Raji (cell line): Measurements from ENCODE around the gene TNFRSF18.

ENCODE experiments used
- POLR2A ChIP-seq: IDR thresholded peaks from 2 replicates; pipeline ENCODE4 v1.6.1; 2011; ENCODE audit warnings: low read depth, low read length, control low read depth; ENCODE audit not compliant: insufficient read depth

Gene TNFRSF18, protein sequence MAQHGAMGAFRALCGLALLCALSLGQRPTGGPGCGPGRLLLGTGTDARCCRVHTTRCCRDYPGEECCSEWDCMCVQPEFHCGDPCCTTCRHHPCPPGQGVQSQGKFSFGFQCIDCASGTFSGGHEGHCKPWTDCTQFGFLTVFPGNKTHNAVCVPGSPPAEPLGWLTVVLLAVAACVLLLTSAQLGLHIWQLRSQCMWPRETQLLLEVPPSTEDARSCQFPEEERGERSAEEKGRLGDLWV

DNA sequence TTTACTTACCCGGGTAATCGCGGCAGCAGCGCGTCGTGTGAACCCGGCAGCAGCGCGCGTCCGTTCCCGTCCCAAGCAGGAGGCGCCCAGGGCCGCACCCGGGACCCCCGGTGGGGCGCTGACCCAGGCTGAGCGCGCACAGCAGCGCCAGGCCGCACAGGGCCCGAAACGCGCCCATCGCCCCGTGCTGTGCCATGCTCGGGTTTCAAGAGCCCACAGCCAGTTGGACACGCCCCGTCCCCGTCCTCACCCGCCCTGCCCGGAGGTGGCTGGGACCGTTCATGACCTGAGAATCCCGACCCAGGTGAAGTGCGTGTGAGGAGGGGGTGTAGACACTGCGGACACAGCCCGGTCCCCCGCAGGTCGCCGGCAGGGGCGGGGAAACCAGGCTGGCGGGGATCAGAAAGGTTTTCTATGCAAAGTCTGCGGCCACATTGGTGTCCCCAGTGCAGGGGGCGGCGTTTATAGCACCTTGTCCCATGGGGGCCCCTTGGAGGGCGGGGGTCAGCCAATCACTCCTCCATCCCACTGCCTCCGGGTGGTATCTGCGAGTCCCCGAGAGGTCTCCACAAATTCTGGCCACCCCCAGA lies at the start of gene TNFRSF18:
Gene TNFRSF18 (minus strand): TSS at position 217 of the 590 bp plus-strand sequence. CDS start 21 bp downstream, at position 196.
- TF ChIP-seq POLR2A = no peak

DNA sequence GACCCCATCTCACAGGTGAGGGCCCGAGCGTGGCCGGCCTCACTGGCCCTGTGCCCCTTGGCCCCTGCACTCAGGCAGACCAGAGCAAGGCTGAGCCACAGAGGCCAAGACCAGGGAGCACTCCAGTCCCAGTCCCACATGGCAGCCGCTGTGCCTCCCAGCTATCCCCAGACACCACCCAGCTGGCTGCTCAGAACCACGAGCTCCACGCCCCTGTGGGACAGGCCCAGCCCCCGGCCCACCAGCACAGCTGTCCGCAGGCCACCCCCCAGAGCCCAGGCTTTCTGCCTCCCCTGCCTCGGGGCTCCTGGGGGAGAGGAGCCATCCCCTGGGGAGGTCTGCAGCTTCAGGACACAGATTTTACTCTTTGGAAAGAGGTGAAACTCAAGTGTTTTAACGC lies 49.2 kb upstream of the TNFRSF18 start:
- no peak for TF ChIP-seq POLR2A

DNA sequence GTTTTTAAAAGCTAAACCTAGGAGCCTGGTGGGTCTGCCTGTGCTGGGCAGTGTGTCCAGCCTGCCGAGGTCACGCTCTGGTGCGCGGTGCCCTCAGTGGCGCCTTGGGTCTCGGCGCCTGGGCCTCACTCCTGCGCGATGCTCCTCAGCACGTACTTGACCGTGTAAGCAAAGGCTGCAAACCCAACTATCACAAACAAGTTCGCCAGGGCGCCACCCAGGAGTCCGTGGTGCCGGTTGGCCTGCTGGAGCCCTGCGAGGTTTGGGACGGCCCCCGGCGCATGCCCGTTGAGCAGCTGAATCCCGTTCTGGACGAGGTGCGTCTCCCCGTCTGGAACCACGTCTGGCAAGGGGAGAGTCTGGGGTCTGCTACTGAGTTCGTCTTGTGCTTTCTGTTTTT lies 48.7 kb upstream of the TNFRSF18 start:
- TF ChIP-seq POLR2A = no peak

DNA sequence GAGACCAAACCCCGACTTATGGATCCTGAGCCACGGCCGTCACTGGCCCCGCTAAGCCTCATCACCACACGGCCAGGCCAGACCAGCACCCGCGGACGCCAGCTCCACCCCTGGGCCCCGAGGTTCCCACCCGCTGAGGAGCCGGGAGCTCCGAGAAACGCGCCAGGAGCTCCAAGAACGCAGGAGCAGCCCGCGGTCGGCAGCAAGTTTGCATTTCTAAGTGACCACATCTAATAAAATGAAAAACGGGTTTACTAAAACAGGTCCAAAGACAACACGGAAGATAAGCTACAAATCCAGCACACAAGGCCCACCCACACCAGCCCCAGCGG lies 48.2 kb upstream of the TNFRSF18 start:
- TF ChIP-seq POLR2A = no peak

DNA sequence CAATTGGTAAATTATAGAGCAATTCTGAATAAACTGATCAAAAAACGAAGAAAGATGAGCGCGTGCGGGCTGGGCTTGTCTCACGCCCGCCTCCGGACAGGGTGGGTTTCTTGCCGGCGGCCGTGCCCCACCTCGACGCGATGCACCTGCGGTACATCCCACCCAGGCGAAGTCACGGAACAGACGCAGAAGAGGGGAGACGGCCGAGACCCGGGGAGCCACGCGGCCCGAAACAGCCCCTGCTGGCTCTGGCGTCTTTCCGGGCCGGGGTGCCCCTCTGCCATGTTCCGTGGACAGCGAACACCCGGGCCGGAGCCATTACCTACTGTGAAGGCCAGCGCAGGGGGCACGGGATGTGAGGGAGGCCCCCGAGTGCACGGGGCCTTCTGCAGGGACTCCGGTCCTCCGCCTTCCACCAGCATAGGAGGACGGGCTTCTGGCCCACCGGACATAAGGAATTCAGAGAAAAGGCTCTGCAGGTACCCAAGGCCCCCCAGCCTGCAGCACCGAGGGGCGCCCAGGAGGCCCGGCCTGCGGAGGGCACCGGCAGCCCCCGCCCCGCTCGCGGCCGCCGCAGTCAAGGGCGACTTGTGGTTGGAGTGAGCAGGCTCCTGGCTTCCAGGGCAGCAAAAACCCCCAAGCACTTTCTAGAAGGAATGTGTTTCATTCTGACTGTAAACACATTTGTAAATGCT lies 47.7 kb upstream of the TNFRSF18 start:
- no peak for TF ChIP-seq POLR2A

DNA sequence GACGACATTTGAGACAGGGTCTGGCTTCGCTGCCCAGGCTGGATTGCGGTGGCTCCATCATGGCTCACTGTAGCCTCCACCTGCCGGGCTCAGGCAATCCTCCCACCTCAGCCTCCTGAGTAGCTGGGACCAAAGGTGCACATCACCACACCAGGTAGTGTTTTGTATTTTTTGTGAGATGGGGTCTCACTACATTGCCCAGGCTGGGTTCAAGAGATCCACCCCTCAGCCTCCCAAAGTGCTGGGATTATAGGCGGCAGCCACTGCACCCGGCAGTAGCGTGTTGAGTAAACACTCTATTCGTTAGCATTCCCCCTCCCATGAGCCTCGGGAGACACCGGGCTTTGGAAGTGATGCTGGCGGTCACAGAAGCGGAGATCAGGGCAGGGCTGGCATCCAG lies 46.9 kb upstream of the TNFRSF18 start:
- TF ChIP-seq POLR2A = no peak

DNA sequence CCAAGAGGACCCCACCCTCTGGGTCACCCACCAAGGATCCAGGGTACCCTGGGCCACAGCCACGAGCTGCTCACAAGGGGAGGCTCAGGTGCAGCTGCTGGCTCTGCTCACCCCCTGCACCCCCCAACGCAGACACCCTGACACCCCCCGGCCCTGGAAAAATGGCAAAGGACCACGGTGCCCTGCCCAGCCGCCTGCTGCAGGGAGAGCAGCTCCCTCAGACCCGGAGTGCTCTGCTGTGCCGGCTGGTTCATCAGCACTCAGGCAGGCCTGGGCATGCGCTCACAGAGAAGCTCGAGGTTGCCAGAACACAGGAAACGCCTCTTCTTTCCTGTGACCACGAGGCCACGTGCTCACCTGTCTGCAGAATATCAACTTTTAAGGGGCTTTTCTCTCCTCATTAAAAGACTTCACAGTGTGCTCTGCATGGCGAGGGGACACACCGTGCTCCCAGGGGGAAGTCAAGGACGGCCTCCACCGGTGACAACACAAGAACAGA lies 44.4 kb upstream of the TNFRSF18 start:
- no peak for TF ChIP-seq POLR2A

DNA sequence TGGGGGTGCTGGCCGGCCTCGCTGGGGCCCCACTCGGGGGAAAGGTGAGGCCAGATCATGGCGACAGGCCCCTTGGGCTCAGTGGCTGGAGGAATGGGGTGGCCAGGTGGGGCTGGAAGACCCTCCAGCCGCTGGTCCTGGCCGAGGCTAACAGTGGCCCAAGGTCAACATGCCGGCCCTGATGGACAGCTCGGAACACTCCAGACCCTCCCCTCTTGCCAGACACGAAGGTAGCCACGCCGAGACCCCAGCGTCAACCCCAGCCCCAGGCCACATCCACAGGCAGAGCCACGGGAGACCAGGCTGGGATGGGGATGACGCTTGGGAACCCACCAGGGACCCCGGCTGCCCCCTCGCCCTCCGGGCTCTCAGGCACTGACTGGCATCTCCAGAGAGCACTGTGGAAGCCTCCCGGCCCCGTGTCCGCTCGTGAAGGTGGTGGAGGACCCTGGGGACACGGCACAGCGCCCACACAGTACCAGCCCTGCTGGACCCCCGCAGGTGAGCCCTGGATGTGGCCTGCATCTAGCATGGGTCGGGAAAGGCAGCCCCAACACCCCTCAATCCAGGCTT lies 41.0 kb upstream of the TNFRSF18 start:
- no peak for TF ChIP-seq POLR2A

DNA sequence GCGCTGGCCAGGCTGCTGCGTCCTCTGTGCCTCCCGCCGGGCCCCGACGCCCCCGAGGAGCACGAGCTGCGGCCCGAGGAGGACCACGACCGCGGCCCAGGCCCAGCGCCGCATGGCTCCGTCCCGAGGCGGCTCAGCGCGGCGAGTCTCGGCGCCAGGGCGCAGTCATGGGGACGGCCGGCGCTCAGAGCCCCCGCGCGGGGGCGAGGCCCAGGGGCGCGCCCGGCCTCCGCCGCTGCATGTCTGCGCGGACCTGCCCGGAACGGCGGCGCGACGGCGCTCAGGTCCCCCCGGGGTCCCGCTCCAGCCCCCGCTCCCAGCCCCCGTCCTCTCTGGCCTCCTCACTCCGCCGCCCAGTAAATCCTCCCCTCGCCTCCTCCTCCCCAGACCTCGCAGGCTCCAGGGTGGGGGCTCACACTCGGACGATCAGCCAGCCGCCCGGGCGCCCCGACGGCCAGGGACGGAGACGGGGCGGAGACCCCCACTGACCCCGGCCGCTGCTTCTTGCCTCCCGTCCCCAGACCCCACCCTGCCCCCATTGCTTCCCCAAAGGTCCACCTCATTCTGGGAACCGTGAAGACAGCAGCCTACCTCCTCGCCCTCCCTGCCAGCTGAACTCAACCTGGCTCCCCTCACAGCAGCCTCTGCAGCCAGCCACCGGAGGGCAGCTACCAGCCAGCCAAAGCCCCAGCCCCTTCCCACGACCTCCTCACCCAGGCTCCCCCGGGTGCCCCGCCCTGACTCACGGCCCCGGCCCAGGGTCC lies 40.4 kb upstream of the TNFRSF18 start, which contains the start of gene C1QTNF12:
Gene C1QTNF12 (minus strand): TSS at position 146 of the 764 bp plus-strand sequence. CDS start 32 bp downstream, at position 114.
- no peak for TF ChIP-seq POLR2A

DNA sequence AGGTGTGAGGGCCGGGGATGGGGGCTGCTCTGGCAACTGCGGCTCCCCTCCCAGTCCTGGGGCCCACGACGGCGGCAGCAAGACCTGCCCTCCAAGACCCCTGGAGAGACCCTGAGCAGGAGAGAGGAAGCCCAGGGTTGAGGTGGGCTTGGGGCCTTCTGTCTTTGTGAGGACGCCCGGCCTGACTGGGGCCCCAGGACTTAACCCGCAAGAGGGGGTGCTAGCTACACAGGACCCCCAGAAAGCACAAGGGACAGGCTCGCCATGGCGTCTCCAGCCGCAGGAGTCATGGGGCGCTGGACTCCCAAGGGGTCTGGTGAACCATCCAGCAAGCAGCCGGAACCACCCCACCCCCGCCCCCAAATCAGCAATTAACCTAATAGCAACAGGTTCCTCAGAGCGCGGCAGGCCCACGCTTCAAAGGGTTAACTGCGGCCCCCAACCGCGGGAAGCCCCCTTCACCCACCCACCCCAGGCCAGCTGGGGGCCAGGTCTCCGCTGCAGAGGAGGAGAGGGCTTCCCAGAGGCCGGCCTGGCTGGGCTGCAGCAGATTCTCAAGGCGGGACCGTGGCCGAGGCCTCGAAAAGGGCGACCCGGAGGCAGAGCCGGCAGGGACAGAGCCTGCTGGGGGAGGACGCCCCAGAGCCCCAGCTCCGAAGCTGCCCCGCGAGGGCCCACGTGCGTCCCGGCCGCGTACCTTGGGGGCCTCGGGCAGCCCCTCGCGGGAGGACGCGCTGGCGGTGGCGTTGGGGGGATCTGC lies 39.6 kb upstream of the TNFRSF18 start:
- no peak for TF ChIP-seq POLR2A

DNA sequence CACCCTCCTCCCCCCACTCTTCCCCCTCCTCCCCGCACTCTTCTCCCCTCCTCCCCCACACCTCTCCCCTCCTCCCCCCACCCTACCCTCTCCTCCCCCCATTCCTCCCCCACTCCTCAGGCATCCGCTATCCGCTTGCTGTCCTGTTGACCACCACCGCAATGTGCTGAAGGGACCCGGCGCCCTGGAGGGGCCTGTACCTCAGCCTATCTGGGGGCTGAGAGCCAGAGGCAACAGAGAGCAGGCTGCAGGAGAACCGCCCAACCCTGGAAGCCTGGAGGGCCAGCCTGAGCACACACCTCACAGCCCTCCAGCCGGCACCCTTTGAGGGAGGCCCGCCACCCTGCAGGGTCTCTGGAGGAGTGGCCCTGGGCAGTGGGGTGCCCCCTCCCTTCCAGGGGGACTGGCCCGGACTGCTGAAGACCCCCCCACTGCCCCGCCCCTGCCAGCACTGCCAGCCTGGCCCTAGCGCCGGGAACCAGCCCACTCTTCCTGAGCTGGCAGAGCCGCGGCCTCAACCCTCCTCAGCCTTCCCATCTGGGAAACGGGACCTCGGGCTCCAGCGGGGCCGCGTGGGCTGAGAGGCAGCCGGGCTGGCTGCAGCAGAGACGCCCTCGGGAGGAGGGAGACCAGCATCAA lies 38.9 kb upstream of the TNFRSF18 start:
- TF ChIP-seq POLR2A = no peak

DNA sequence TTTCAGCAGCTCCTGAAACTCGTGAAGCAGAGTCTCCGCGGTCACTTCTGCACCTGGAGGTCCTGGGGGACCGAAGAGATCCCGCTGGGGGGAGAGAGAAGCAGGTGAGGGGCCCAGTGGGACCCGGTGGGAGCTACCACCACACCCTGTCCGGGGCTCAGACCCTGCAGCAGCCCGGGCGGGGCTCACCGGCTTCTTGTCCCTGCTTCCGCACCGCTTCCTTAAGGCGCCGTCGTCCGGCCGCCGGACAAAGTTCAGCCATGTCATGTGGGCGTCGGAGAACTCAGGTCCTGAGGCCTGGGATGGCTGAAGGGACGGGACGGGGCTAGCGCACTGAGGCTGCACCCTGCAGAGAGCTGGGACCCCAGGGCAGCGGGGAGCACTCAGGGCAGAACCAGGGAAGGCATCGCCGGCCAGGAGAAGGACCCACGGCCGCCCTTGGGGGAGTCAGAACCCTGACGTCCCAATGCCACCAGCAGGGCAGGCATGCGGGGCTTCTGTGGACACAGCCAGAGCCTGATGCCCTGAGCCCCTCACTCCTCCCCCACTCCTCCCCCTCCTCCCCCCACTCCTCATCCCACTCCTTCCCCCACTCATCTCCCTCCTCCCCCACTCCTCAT lies 37.9 kb upstream of the TNFRSF18 start:
- TF ChIP-seq POLR2A = no peak

DNA sequence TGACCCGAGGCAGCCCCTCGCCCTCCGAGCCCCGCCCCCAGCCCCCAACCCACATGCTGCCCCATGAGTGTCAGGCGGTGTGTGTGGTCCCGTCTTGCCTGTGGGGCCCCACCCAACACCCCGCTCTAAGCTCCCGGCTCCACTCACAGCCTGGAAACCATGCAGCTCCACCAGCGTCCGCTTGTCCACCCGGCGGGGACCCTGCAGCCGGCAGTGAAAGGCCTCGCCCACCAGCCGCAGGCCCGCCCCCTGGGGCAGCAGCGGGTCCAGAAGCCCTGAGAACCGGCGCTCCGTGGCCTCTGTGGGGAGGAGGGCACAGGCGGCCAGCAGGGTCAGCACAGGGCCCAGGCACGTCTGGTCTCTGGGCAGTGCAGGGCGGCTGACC lies 37.4 kb upstream of the TNFRSF18 start:
- no peak for TF ChIP-seq POLR2A
